Germinal center (tissue), 1 donor: ENCODE measurements around the gene KRTAP4-6.
"Not testable (repeated sequence)": the region's sequence is repeated elsewhere in the genome, so short reads cannot be mapped to it uniquely, and the experiment has no call there.

ENCODE experiments used
- DNase-seq: peaks from one replicate; pipeline ENCODE4 v3.0.0; 2012; ENCODE audit warnings: mixed read lengths, low spot score

KRTAP4-6 gene

GRCh38 chr17:41147531-41148204 lies 7.3 kb upstream of the KRTAP4-6 start:
- no peak for DNase-seq

GRCh38 chr17:41145261-41145660 lies 4.9 kb upstream of the KRTAP4-6 start:
- DNase-seq = no peak

- no peak for DNase-seq
Observed at GRCh38 chr17:41144846-41145245, 4.5 kb upstream of the KRTAP4-6 start.

- DNase-seq = no peak
Observed at GRCh38 chr17:41141361-41141760, 1.0 kb upstream of the KRTAP4-6 start.

- not testable (repeated sequence) for DNase-seq
Observed at GRCh38 chr17:41139865-41140264, 479 bp downstream of the KRTAP4-6 start.

- no peak for DNase-seq
Observed at GRCh38 chr17:41133880-41134735, 6.2 kb downstream of the KRTAP4-6 start.

- no peak for DNase-seq
Observed at GRCh38 chr17:41131979-41132378, 8.4 kb downstream of the KRTAP4-6 start.

GRCh38 chr17:41127371-41127770 lies 13.0 kb downstream of the KRTAP4-6 start:
- DNase-seq = no peak

GRCh38 chr17:41126412-41126811 lies 13.9 kb downstream of the KRTAP4-6 start:
- no peak for DNase-seq

GRCh38 chr17:41125064-41125463 lies 15.3 kb downstream of the KRTAP4-6 start:
- no peak for DNase-seq

GRCh38 chr17:41123991-41124371 lies 16.4 kb downstream of the KRTAP4-6 start, which contains the start of gene KRTAP4-12:
KRTAP4-12 (minus strand) TSS chr17:41124182; CDS start chr17:41124122, 60 bp downstream.
- DNase-seq = not testable (repeated sequence)

- DNase-seq = not testable (repeated sequence)
Observed at GRCh38 chr17:41123292-41123990, 16.9 kb downstream of the KRTAP4-6 start.

- no peak for DNase-seq
Observed at GRCh38 chr17:41121742-41122141, 18.6 kb downstream of the KRTAP4-6 start.

- DNase-seq = peak; percentile 45
Observed at GRCh38 chr17:41119696-41120690, 20.4 kb downstream of the KRTAP4-6 start.

- no peak for DNase-seq
Observed at GRCh38 chr17:41118721-41119120, 21.6 kb downstream of the KRTAP4-6 start.

- DNase-seq = not testable (repeated sequence)
Observed at GRCh38 chr17:41117846-41118386, 22.4 kb downstream of the KRTAP4-6 start, which contains the start of gene KRTAP4-11. KRTAP4-11 (minus strand) TSS chr17:41118373; CDS start chr17:41118315, 58 bp downstream.

- peak; percentile 30 for DNase-seq
Observed at GRCh38 chr17:41116297-41116696, 24.0 kb downstream of the KRTAP4-6 start.

- DNase-seq = no peak
Observed at GRCh38 chr17:41111151-41111885, 29.0 kb downstream of the KRTAP4-6 start.

GRCh38 chr17:41108728-41109386 lies 31.5 kb downstream of the KRTAP4-6 start:
- DNase-seq = not testable (repeated sequence)
